PC-9 (cell line): Measurements from ENCODE around the gene DSC2.

Source experiments
- EZH2 ChIP-seq: fragments of 200-600 bp; sonication (generic); IDR thresholded peaks from 2 replicates; pipeline ENCODE4 v1.8.0; 2017; ENCODE audit warnings: antibody characterized with exemption, low read depth
- TF ChIP-seq, protein P1 (sequence below): fragments of 200-600 bp; sonication (generic); conservative IDR thresholded peaks from 2 replicates; pipeline ENCODE4 v1.6.1; 2017; ENCODE audit warnings: mixed run types, antibody characterized with exemption, mild to moderate bottlenecking, moderate library complexity

DNA sequence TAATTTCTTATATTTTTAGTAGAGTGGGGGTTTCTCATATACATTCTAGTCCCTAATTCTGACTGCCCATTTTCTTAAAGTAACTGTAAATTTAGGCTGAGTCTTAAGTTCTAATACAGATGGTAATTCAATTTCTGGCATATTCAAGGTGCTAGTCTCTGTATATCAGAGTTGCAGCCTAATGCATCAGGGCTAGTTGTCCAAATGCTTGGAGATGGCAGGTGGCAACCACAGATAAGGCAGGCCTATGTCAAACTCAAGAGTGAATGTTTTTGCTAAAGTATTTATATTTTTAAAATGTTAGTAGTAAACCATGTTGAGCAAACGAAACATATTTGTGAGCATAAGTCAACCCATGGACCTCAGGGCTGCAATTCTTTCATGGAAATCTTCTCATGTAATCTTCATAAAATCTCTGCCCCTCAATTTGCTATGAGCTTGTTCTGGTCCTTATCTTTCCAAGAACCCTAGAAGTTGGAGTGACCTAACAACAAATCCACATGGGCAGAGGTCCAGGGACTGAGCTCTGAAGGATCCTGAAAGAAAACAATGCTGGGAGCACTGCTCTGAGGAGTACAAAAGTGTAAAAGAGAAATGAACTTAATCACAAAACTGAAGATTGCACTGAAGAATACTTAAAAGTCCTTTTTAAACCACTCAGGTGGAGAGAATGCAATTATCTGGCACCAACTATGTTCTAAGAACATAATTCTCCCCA lies 27.3 kb upstream of the DSC2 start:
- TF ChIP-seq, protein P1, sequence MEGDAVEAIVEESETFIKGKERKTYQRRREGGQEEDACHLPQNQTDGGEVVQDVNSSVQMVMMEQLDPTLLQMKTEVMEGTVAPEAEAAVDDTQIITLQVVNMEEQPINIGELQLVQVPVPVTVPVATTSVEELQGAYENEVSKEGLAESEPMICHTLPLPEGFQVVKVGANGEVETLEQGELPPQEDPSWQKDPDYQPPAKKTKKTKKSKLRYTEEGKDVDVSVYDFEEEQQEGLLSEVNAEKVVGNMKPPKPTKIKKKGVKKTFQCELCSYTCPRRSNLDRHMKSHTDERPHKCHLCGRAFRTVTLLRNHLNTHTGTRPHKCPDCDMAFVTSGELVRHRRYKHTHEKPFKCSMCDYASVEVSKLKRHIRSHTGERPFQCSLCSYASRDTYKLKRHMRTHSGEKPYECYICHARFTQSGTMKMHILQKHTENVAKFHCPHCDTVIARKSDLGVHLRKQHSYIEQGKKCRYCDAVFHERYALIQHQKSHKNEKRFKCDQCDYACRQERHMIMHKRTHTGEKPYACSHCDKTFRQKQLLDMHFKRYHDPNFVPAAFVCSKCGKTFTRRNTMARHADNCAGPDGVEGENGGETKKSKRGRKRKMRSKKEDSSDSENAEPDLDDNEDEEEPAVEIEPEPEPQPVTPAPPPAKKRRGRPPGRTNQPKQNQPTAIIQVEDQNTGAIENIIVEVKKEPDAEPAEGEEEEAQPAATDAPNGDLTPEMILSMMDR, result no peak
- no peak for TF ChIP-seq EZH2
